ENCODE data around the gene HOXA3.

HOXA3 gene

GRCh38 chr7:27189295-27189996 lies 37.1 kb upstream of the HOXA3 start:
- DNase-seq: no peak

GRCh38 chr7:27188386-27189294 lies 36.3 kb upstream of the HOXA3 start:
- DNase-seq: no peak

GRCh38 chr7:27187475-27188385 lies 35.3 kb upstream of the HOXA3 start:
- no peak for DNase-seq

- DNase-seq: no peak
These were observed 34.5 kb upstream of the HOXA3 start for GRCh38 chr7:27186668-27187474.

GRCh38 chr7:27185854-27186667 lies 33.7 kb upstream of the HOXA3 start:
- no peak for DNase-seq

GRCh38 chr7:27185013-27185853 lies 32.9 kb upstream of the HOXA3 start, which contains the start of gene HOXA11:
TSS of gene HOXA11 (minus strand) at chr7:27185232. CDS start at chr7:27185144, 88 bp downstream.
- peak; percentile 74 for DNase-seq

- DNase-seq: peak; percentile 48
These were observed 32.1 kb upstream of the HOXA3 start for GRCh38 chr7:27184337-27185012.

- no peak for DNase-seq
These were observed 31.4 kb upstream of the HOXA3 start for GRCh38 chr7:27183682-27184336.

- no peak for DNase-seq
These were observed 30.7 kb upstream of the HOXA3 start for GRCh38 chr7:27182861-27183681.

- DNase-seq: no peak
These were observed 30.0 kb upstream of the HOXA3 start for GRCh38 chr7:27182285-27182841.

- DNase-seq: no peak
These were observed 29.5 kb upstream of the HOXA3 start for GRCh38 chr7:27181795-27182275.

GRCh38 chr7:27180431-27181420 lies 28.3 kb upstream of the HOXA3 start:
- DNase-seq: no peak

GRCh38 chr7:27179503-27180430 lies 27.4 kb upstream of the HOXA3 start:
- DNase-seq: peak; percentile 76

GRCh38 chr7:27179030-27179429 lies 26.6 kb upstream of the HOXA3 start:
- no peak for DNase-seq

GRCh38 chr7:27178366-27178765 lies 26.0 kb upstream of the HOXA3 start:
- DNase-seq: no peak

All from fibroblast of skin of abdomen (primary cell).